Myocyte (in vitro differentiated cells): Measurements from ENCODE around the gene FCN1. TPM values are rescaled to one million over a fixed set of nuclear protein-coding genes. Genes with fewer than 3 reads are reported as not detected.

Experiments
- DNase-seq: peaks from one replicate; pipeline ENCODE4 v3.0.0-alpha.2; 2012; ENCODE audit warnings: low read depth
- total RNA-seq: library from RNA; depleted of rRNA; stranded (reverse); fragments of >200 nt; gene quantifications from 2 replicates; pipeline ENCODE4 v1.2.3, GENCODE V29; 2014

FCN1 gene
- total RNA-seq, 1 donor from 2014 or later, result not detected

DNA sequence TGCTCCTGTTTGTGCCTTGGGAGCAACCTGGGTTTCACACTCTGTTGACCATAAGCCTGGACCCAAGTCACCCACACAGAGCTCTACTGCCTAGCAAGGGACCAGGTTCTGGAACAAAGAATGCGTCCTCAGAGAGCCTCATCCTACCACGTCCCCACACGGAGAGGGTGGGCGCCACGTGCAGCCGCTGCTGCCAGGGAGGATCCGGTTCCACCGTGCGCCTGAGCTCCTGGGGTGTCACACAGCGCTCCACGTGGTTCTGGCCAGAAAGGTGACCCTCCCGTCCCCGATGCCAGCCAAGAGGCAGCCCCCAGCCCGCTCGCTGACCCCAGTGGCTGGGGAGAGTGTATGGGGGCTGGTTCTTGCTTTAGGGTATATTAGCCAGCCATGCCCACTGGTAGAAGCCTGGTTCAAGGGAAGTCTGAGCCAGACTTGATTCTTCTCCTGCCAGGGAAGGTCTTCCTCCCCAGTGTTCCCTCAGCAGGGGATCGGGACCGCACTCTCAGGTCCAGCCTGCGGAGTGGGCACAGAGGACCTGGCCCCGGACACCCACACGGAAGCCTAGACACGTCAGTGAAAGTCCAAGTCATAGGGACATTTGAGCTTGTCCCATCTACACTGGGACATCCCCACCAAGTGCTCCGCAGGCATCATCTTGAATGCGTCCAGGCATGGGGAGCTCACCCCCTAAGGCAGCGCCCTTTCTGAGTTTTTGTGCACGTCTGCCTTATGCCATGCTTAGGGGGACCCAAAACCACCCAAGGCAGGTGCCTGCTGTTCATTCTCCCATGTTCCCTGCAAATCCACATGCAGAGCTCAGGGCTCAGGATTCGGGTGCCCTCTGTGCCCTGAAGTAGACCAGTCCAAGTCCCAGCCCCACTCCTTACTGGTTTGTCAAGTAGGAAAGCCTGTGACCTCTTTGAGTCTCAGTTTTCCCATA lies 2.4 kb downstream of the FCN1 start:
- no peak for DNase-seq

DNA sequence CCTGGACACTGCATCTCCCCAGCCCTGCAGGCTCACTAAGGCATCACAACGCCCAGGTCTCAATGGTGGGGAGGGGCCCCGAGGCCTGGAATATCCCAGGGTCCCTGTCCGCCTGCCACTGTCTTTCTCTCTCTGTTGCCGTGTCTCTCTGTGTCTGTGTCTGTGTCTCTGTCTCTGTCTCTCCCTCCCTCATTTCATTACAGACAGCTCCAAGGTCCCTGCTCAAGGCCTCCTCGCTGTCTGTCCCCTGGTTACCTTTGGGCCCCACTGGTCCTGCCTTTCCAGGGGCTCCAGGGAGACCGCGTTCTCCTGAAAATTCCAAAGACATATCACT lies 3.2 kb downstream of the FCN1 start:
- DNase-seq, result no peak

DNA sequence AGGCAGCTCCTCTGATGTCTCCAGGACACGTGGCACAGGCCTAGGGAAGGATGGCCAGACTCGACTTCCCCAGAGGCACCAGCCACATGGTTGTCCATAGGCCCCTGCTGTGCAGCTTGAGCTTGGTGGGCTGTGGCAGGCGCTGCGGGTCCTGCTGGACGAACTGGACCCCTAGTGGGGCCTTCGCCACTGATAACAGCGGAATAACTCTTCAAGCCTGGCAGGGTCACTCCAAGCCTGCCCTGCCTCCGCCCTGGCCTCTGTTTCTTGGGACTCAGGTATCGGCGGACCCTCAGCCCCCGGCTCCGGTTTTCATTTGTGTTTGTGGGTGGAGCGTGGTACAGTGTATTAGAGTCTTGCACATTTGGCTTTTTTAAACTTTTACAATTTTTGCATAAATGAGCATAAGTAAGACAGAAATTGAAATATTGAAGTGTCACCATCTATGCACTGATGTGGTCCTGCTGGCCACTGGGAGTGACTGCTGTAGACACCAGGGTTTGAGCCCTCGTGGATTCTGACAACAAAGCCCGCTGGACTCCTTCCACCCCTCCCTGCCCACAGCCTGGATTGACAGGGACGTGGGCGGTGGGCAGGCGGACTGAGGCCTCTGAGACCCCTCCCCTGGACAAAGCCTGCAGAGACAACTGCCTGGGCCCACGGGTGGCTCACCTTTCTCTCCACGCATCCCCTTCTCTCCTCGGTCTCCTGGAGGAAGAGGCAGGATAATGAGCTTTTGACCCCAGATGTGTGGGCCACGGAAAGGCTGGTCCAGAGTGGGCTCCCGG lies 3.8 kb downstream of the FCN1 start:
- DNase-seq, result no peak

DNA sequence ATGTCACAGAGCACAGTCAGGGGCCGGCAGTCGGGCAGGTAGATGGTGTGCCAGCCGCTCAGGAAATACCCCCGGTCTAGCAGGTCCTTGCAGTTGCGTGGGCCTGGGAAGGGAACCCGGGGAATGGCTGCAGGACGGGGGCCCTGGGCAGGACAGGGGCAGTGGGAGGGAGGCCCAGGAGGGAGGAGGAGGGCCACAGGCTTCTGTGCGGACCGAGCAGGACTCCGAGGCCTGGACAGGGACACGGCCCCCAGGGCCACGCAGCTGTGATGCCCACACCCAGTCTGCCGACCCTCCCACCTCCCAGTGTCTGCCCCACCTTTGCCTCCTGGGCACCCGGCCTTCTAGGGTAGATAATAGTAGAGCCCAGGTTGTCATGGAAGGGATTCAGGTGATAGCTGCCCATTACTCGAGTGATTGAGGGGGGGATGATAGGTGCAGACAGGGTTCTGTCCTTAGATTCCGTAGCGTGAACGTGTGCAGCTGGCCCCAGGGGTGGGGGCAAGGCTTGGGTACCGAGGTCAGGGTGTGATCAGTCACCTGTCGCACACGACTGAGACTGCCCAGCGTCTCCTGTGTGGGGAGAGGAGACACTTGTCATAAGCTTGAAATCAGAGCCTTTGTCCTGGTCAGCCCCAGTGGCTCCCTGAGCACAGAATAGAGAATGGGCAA lies 4.5 kb downstream of the FCN1 start:
- no peak for DNase-seq

DNA sequence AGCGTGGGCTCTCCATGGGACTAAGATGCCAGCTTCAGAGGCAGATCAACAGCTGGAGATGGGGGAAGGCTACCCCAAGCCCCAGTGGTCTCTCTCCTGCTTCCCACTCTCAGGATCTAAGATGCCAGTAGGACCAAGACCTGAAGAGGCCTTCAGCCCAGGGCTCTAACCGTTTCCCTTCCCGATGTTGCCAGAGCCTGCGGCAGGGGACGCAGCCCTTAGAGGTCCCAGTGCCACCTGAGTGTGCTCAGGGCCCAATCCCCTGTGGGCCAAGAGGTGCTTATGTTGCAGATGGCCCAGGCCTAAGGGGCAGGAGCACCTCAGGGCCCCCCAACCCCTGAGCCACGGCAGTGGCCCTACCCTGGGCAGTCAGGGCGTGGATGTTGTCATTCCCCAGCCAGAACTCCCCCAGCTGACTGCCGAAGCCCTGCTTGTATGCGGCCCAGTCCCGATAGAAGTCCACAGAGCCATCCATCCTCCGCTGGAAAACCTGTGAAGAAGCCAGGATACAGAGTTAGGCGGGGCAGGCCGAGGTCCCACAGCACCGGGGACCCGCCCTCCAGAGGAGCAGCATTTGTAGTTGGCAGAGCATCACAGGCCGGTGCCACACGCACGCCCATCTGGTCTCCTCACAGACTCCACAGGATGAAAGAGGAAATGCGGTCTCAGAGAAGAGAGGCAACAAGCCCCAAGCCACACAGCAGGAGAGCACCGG lies 5.4 kb downstream of the FCN1 start:
- DNase-seq, result no peak

DNA sequence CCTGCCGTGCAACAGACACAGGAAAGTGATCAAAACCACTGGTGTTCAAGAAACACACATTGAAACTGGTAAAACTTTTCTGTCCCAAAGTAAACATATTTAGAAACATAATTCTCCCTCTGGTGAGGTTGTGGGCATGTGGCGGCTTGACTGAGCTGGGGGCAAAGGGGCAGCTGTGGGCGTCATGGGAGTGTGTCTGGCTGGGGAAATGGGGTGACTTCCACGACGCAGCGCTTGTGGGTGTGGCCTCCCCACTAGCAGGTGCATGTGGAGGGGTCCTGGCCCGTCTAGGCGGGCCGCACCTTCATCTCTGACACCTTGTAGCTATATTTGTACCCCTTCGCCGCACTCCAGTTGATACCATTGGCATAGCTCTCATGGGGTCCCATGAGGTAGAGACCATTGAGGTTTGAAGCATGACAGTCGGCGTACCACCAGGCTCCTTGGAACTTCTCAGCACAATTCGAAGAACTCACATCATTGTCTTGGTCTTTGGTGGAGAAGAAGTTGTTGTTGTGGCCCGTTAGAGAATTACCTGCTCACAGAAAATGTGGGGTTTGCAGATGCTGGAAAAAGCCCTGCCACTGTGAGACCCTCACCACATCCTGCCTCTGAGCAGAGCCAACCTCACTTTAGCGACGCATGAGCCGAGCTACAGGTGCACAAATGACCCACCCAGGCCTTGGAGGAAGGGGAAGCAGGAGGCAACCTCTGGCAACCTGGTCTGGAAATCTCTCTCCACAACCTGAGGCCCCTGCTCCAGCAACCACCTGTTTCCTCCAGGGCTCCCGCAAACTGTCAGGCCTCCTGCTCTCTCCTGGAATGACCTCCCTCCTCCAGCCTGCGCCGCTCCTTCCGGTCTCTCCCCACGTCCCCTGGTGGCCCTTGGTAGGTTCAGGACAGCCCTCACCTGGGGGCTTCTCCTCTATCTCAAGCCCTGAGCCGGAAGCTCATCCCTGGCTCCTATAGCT lies 7.9 kb downstream of the FCN1 start:
- DNase-seq, result no peak

DNA sequence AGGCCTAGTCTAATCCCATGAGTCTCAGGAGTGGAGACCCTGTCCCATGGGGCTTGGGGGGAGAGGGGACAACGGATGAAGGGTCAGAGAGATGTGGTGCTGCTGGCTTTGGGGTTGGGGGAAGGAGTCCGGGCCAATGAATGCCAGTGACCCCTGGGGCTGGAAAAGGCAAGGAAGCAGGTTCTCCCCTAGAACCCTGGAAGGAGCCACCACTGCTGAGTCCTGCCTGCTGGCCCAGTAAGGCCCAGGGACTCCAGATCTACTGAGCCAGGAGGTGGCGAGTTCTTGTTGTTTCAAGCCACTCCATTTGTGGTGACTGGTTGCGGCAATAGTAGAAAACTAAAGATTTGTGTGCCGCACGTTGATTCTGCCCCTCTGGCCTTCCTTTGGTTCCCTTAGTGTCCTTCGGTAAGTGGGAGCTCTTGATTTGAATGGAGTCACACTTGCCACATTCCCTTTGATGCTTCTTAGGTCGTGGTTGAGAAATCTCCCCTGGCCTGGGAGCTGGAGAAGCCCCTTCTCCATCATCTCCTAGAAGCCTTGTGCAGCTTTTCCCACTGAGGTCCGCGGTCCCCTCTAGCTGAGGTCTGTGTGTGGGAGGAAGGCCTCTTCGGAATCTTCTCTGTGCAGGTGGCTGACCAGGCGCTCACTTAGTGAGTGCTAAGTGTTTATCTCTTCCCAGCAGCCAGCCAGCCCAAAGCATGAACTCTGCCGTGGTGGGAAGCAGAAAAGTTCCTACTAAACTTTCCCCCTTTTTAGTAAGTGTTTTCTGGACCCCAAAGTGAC lies 9.0 kb downstream of the FCN1 start:
- no peak for DNase-seq

DNA sequence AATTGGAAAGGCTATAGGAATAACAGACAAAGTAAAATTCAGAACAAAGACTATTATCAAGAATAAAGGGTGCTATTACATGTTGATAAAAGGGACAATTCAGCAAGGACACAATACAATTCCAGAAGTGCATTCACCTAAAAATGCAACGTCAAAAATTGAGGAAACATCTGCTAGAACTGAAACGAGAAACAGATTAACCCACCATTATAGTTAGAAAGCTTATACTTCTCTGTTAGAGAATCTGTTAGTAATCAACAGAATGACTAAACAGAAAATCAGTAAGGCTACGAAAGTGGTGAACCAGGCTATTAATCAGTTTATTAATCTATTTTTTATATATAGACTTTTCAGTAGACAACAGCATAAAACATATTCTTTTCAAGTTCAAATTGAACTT lies 14.8 kb downstream of the FCN1 start:
- no peak for DNase-seq

DNA sequence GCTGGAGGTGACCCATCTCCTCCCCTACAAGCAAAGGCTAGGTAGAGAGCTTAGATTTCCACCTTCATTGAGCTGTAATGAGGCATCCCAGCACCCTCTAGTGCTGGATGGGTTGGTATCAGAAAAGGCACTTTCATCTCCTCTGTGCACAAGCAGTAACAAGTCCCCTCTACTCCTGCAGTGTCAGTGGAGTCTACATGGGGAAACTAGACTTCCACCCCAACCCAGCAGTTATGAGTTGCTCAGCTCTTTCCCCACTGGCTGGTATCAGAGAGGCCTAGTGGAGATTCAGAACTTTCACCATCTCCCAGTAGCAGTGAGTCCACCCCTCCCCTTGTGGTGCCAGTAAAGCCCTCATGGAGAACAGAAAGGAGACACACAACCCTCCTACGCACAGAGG lies 17.9 kb downstream of the FCN1 start:
- DNase-seq, result no peak

DNA sequence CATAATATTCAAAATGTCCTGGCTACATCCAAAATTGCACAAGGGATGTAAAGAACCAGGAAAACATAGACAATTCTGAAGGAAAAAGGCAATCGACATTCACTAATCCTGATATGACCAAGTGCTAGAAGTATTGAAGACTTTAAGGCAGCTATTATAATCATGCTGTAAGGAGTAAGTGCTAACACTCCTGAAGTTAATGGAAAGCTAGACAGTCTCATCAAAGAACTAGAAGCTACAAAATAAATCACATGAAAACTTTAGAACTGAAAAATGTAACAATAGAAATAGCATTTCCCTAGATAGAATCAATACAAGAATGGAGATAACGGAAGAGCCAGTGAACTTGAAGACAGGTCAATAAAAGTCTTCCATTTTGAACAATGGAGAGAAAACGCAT lies 18.5 kb downstream of the FCN1 start:
- DNase-seq, result no peak

DNA sequence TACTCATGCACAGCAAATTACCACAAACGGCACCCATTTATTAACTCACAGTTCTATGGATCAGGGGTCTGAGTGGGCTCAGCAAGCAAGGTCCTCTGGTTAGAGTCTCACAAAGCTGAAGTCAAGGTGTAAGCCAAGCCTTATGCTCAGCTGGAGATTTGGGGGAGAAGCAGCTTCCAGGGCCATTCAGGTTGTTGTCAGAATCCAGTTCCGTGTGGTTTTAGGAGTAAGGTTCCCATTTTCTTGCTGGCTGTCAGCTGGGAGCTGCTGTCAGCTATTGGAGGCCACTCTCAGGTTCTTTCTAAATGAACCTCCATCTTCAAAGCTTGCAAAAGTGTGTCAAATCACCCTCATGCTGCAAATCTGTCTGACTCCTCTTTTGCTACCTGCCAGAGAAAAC lies 19.4 kb downstream of the FCN1 start:
- no peak for DNase-seq

DNA sequence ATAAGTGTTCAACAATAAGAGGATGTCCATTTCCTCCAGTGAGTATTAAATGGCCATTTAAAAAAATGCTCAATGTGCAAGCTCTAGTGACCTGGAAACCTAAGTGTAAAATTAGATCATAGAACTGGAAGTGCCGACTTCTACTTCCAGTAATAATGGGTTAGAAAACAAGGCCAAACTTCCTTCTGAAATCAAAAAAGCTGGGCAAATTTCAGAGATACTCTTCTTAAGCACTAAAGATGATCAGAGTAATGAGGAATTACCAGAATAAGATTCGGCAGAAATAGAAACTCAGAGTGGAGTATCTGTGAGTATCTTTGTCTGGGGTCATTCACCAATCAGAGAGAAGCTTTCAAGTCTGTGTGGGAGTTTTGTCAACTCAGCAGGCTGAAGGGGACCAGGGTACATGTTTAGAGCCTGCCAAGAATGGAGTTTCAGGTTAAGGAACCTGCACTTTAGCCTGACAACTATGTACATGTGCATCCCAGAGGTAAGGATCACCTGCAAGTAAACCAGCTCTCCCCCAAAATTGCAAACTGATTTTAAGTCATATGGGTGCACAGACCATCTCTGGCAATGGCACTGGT lies 20.0 kb downstream of the FCN1 start:
- DNase-seq, result no peak

DNA sequence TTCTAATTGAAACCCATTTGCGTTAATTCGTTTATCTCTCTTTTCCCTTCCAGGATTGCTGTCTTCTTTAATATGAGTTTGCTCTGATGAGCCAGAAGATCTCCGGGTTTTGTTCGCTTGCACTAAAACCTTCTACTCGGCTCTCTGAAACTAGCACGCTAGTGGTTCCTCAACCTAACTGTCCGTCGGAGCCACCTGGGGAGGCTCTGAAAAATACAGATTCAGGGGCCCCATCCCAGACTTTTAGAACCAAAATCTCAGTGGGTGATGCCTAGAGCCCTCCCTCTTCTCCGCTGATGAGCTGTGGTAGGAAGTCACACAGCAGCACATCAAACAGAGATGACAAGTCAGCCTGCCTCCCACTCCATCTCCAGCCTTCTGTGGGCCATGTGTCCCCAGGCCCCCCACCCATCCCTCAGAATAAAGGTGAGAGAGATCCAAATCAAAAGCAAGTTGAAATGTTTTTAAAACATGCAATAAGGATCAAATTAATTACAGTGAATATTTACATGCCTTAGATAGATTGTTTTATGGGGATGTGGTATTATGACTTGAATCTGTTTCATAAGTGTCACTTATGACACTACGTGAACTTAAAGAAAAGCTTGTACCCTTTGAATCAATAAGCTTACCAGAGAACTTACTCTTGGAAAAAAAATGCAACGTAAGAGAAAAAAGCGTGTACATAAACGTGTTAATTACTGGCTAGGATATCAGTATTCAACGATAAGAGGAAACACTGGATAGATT lies 20.7 kb downstream of the FCN1 start:
- DNase-seq, result no peak

DNA sequence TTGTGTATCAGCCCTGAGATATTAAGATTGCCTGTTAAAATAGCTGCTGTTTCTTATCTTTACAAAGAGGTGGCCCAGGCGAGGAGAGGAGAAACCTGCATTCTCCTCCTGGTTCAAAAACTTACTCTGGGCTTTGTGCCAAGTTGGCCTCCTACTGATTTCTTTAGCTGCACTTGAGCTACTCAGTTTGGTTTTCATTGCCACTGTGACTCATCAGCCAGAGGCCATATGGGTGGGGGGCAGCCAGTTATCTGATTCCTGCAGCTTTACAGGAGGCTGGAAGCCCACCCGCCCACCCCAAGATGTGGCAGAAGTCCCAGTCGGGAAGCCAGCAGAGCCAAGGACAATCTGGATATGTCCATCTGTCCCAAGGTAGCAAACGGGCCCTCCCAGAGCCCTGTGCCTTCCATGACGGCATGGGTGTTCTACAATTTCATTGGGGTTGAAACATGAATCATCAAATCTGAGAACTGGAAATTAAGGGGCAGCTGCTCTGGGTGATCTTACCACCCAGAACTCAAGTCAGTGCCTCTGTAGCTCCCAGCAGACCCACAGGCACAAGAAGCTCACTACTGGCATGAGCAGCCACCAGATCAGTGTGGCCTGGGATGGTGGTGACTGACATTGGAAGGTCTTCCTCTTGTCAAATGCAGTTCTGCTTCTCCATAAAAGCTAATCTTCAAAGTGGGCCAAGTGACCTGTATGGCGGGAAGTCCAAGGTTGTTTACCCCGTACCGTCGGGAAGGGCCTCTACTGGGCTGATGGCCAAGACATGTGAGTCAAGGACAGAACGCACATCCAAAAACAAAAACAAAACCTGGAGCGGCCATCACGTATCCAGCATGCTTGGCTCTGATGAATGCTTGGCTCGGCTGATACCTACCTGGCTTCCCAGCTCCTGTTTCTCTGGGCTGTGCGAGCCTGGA lies 21.5 kb downstream of the FCN1 start:
- peak; percentile 77 for DNase-seq

DNA sequence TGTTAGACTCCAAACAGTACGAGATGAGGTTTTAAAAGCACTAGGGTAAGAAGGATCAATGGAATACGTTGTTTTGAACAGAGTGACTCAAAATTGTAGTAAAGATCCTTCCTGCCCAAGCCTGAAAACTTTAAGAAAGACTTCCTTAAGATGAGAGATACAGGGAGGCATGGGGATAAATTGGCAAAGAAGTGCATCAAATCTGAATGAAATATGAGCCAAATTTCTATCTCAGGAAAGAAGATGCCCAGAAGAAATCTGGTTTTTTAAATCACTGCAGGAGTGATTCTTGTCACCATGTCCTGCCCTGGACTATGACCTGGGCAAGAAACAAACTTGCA lies 22.2 kb downstream of the FCN1 start:
- DNase-seq, result no peak

DNA sequence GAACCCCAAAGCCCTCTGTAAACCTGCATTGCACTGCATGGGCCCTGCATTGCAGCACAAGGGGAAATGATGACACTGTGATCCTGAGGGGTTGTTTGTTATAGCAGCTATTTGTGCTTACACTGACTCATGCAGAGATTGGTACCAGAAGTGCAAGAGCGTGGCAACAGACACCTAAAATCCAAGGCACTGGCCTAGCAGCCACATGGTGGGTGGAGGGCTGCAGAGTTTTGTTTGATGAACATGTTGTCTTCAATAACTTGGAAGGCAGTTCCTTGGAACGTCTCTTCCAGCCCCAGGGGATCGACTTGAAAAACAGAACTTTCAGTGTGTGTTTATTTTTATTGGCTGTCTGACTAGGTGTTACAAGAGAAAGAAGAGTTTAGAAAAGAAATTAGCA lies 22.6 kb downstream of the FCN1 start:
- no peak for DNase-seq

DNA sequence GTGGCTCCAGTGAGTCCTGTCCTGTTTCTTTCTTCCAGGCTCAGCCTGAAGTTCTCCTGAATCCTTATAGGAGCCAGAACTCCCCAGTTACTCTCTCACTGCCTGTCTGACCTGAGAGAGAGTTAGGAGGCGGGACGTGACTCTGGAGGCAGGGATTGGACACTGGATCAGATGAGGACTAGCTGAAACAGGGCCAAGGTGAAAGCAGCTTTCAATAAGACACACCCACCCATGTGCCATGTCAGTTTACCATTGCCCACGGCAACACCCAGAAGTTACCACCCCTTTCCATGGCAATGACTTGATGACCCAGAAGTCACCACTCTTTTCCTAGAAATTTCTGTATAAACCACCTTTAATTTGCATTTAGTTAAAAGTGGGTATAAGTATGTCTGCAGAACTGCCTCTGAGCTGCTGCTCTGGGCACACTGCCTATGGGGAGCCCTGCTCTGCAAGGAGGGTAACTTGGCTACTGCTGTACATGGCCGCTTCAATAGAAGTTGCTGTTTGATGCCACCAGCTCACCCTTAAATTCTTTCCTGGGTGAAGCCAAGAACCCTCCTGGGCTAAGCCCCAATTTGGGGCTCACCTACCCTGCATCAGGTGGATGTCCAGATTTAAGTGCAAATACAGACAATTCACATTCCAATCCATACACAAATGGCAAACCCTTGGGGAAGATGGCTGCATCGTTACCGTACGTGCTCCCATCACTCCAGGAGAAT lies 23.4 kb downstream of the FCN1 start:
- DNase-seq, result no peak
